Upper lobe of right lung (tissue), 1 donor: ENCODE measurements around the gene OMD. TPM values are rescaled to one million over a fixed set of nuclear protein-coding genes. Genes with fewer than 3 reads are reported as not detected.

Experiments used
- ATAC-seq: fragments of 200-7000 bp; cut with Tn5 transposase; one replicate; pipeline ENCODE4 v1.9.1; 2020; ENCODE audit warnings: mild to moderate bottlenecking, moderate library complexity
- DNase-seq: peaks from one replicate; pipeline ENCODE4 v3.0.0-alpha.2; 2020
- H3K27ac ChIP-seq: fragments of 200-600 bp; one replicate; pipeline ENCODE4 v1.8.0; 2022
- H3K27me3 ChIP-seq: fragments of 200-600 bp; one replicate; pipeline ENCODE4 v1.8.0; 2022; ENCODE audit warnings: mild to moderate bottlenecking
- H3K36me3 ChIP-seq: fragments of 200-600 bp; one replicate; pipeline ENCODE4 v1.8.0; 2022
- H3K4me1 ChIP-seq: fragments of 200-600 bp; one replicate; pipeline ENCODE4 v1.8.0; 2022
- H3K4me3 ChIP-seq: fragments of 200-600 bp; one replicate; pipeline ENCODE4 v1.8.0; 2022; ENCODE audit warnings: mild to moderate bottlenecking
- H3K9me3 ChIP-seq: fragments of 200-600 bp; one replicate; pipeline ENCODE4 v1.8.0; 2022
- intact Hi-C: fragments of 100-400 bp; cut with DNase I; formaldehyde crosslinking; loops from one replicate; pipeline ENCODE4 v1.11.0; 2022
- total RNA-seq: library from RNA; stranded (reverse); fragmentation: NEBNext Ultra II Directional; extraction: Animal tissue kit (Norgen Biotek cat#: 25700); gene quantifications from one replicate; pipeline ENCODE4 v1.2.1, GENCODE V29; 2021
- TF ChIP-seq, protein P1 (sequence below): fragments of 200-600 bp; IDR thresholded peaks from one replicate; pipeline ENCODE4 v1.8.0; 2022; ENCODE audit warnings: antibody characterized with exemption
- donor health status: DM: no; HTN: yes; CAD: no; lungs with severe emphysema.

OMD gene
- total RNA-seq, 1 donor from 2014 or later = 6.5 TPM

DNA sequence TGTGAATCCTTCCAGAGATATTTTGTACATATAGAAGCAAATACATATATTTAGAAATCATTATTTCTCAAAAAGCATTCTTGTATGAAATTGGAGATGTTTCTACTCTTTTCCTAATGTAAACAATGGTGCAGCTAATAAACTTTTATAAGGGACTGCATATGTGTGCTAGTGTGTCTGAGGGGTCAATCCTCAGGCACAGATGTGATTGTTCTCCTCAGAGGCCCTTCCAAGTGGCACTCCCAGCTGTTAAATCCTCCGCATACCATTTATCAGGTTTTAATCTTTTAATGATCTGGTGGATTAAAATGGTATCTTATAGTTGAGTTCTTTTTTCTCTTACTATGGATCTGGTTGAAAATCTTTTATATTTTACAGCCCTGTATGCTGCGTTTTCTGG lies 5.6 kb upstream of the OMD start:
- no peaks in the 10 kb centered on the region for H3K27me3 ChIP-seq
- no peak overlapping the region for H3K4me3 ChIP-seq
- H3K4me1 ChIP-seq = peaks cover 4% of the 10 kb centered on the region
- DNase-seq = no peak
- intact Hi-C loops = loop anchor here (10.0 kb wide), 1 partner anchor 85 kb away; no protein-coding TSS in a partner anchor
- H3K9me3 ChIP-seq = no peaks in the 10 kb centered on the region
- TF ChIP-seq, protein P1, sequence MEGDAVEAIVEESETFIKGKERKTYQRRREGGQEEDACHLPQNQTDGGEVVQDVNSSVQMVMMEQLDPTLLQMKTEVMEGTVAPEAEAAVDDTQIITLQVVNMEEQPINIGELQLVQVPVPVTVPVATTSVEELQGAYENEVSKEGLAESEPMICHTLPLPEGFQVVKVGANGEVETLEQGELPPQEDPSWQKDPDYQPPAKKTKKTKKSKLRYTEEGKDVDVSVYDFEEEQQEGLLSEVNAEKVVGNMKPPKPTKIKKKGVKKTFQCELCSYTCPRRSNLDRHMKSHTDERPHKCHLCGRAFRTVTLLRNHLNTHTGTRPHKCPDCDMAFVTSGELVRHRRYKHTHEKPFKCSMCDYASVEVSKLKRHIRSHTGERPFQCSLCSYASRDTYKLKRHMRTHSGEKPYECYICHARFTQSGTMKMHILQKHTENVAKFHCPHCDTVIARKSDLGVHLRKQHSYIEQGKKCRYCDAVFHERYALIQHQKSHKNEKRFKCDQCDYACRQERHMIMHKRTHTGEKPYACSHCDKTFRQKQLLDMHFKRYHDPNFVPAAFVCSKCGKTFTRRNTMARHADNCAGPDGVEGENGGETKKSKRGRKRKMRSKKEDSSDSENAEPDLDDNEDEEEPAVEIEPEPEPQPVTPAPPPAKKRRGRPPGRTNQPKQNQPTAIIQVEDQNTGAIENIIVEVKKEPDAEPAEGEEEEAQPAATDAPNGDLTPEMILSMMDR = no peak
- no peak overlapping the region for H3K27ac ChIP-seq
- ATAC-seq = no peak
- H3K36me3 ChIP-seq = no peaks in the 10 kb centered on the region

GRCh38 chr9:92426501-92427145 lies 2.4 kb upstream of the OMD start:
- intact Hi-C loops = no loop called here
- H3K27me3 ChIP-seq = no peaks in the 10 kb centered on the region
- DNase-seq = no peak
- no peaks in the 10 kb centered on the region for H3K9me3 ChIP-seq
- peaks cover 4% of the 10 kb centered on the region for H3K4me1 ChIP-seq
- peak overlapping the region; percentile 14 for H3K27ac ChIP-seq
- ATAC-seq = no peak
- H3K4me3 ChIP-seq = no peak overlapping the region
- TF ChIP-seq, protein P1 = no peak
- H3K36me3 ChIP-seq = no peaks in the 10 kb centered on the region

DNA sequence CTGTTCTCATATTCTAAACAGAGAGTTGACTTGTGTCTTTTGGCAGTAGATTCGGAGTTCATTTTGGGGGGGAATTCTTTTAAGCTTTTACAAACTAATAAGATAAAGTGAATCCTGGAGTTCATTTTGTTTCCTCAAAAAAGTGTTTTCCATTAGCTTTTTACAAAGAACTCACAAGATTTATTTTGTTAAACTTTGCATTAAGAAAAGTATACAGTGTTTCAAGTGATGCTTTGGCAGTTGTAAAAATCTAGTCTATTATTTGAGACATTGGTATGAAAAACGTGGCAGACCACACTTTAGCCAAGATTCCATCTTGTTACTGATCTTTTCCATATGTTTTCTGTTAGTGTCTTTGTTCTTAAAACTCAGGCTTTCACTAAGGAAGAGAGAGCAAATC lies 1.2 kb upstream of the OMD start:
- H3K36me3 ChIP-seq = no peaks in the 10 kb centered on the region
- H3K27ac ChIP-seq = no peak overlapping the region
- no peaks in the 10 kb centered on the region for H3K27me3 ChIP-seq
- DNase-seq (no peak), ATAC-seq (no peak)
- intact Hi-C loops = no loop called here
- H3K9me3 ChIP-seq = no peaks in the 10 kb centered on the region
- H3K4me3 ChIP-seq = no peak overlapping the region
- TF ChIP-seq, protein P1 = no peak
- peaks cover 4% of the 10 kb centered on the region for H3K4me1 ChIP-seq

- no peak for DNase-seq
- Histone ChIP-seq H3K27ac (no peak overlapping the region), H3K36me3 (no peaks in the 10 kb centered on the region), H3K4me3 (peak overlapping the region; percentile 25), H3K4me1 (peaks cover 4% of the 10 kb centered on the region), H3K27me3 (no peaks in the 10 kb centered on the region), H3K9me3 (no peaks in the 10 kb centered on the region)
- intact Hi-C loops = no loop called here
- TF ChIP-seq, protein P1 = no peak
- ATAC-seq = no peak
These were observed 659 bp downstream of the OMD start for GRCh38 chr9:92423612-92424011.

GRCh38 chr9:92422611-92423338 lies 1.5 kb downstream of the OMD start:
- DNase-seq (no peak), ATAC-seq (no peak)
- Histone ChIP-seq H3K36me3 (no peaks in the 10 kb centered on the region), H3K4me1 (peaks cover 4% of the 10 kb centered on the region), H3K27me3 (no peaks in the 10 kb centered on the region), H3K9me3 (no peaks in the 10 kb centered on the region), H3K4me3 (peak overlapping the region; percentile 25), H3K27ac (no peak overlapping the region)
- intact Hi-C loops = no loop called here
- TF ChIP-seq, protein P1 = no peak
